ENCODE results near the gene FAM193A.
"Not testable (repeated sequence)": the region's sequence is repeated elsewhere in the genome, so short reads cannot be mapped to it uniquely, and the experiment has no call there.

FAM193A gene

DNA sequence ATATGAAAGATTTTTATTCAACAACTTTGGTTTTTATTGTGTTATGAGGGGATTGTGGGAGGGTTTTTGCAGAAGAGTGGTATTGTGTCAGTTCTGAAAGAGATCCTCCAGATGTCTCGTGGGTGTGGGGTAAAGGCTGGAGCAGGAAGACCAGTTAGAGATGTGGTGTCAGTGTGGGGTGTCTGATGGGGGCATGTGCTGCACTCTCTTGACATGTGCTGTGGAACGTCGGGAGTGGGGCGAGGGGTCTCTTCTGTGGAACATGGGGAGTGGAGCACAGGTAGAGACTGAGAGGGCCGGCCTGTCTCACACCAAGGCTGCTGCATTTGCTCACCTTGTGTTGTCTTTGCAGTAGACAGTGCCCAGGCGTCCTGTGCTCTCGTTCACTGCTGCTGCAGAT is 37.6 kb downstream of the FAM193A start:
- no peak for DNase-seq (ENCODE audit: low spot score)

DNA sequence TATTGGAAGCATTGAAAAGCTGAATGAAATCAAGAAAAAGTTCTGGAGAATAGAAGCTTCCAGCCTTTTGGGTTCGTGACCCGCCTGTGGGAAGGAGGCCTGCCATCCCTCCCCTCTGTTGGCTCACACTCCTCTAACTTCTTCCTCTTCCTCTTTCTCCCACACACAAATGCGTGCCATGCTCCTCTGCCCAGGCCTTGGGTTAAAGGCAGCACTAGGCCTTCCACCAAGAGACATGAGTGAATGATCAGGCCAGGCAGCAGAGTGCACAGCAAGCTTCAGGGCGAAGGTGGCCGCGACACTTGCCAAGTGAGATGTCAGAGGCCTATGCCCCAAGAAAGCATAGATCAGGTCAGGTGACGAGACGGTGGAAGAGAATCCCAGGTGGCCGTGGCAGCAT is 38.4 kb downstream of the FAM193A start:
- DNase-seq (ENCODE audit: low spot score) = no peak

DNA sequence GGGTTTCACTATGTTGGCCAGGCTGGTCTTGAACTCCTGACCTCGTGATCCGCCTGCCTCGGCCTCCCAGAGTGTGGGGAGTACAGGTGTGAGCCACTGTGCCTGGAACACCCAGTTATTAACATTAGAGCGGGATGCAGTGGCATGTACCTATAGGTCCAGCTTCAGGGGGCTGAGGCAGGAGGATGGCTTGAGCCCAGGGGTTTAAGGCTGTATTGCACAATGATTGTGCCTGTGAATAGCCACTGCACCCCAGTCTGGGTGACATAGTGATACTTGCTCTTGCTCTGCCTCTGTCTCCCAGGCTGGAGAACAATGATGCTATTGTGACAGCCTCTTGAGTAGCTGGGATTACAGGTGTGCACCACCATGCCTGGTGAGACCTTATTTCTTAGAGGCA is 39.8 kb downstream of the FAM193A start:
- no peak for DNase-seq (ENCODE audit: low spot score)

DNA sequence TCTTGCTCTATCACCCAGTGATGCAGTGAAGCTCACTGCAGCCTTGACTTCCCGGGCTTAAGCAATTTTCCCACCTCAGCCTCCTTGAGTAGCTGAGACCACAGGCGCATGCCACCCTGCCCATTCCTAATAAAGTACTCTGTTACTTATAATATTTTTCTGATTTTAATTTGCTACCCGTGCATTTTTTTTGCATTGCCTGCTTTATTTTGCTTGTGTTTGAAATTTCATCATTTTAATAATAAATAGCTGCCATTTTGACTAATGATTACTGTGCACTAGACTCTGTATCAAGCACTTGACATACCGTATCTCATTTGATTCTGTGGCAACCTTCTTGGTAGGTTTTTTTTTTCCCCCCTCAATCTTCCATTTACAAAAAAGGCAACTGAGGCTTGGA is 41.7 kb downstream of the FAM193A start:
- no peak for DNase-seq (ENCODE audit: low spot score)

DNA sequence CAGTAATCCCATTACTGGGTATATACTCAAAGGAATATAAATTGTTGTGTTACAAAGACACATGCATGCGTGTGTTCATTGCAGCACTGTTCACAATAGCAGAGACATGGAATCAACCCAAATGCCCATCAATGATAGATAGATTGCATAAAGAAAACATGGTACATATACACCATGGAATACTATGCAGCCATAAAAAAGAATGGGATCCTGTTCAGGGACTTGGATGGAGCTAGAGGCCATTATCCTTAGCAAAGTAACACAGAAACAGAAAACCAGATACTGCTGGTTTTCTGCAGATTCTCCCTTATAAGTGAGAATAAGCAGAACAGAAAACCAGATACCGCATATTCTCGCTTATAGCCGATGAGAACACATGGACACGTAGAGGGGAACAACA is 43.5 kb downstream of the FAM193A start:
- no peak for DNase-seq (ENCODE audit: low spot score)

DNA sequence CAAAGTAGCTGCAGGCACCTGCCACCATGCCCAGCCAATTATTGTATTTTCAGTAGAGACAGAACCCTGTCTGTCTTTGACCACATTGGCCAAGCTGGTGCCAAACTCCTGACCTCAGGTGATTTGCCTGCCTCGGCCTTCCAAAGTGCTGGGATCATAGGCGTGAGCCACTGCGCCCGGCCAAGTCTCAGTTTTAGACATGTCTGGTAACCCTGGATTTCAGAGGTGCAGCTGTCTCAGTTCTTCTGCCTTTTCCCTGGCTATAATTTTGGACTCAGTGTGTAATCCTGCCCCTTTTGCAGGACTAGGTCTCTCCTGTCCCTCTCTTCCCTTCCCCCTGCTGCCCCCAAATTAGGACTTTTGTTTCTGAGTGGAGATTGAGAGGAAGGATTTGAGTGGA is 46.6 kb downstream of the FAM193A start:
- no peak for DNase-seq (ENCODE audit: low spot score)

DNA sequence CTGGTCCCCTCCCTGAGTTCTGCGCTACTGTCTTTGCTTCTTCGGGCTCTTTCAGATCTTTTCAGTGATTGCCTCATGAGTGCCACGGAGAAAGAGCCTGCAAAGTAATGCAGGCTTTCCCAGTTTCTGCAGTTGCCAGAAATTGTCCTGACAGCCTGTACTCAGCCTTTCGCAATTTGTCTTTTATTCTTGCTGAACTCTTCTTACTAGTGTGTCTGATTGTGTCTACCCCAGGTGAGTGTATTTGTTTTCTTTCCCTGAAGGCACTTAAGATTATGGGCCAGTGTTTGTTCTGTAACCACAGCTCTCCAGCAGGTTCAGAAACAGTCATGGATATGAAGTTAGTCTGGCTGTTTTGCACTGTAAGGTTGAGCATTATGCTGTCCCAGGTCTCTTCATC is 47.1 kb downstream of the FAM193A start:
- DNase-seq (ENCODE audit: low spot score) = no peak

DNA sequence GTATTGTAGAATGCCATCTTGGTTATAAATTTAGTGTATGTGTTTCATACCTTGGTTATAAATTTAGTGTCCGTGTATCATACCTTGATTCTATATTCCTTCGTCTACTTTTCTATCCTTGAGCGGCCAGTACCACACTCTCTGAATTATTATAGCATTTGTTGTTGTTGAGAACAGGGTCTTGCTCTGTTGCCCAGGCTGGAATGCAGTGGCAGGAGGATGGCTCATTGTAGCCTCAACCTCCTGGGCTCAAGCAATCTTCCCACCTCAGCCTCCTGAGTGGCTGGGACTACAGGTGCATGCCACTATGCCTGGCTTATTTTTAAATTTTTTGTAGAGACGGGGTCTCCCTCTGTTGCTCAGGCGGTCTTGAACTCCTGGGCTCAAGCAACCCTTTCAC is 50.1 kb downstream of the FAM193A start:
- DNase-seq (ENCODE audit: low spot score) = no peak

DNA sequence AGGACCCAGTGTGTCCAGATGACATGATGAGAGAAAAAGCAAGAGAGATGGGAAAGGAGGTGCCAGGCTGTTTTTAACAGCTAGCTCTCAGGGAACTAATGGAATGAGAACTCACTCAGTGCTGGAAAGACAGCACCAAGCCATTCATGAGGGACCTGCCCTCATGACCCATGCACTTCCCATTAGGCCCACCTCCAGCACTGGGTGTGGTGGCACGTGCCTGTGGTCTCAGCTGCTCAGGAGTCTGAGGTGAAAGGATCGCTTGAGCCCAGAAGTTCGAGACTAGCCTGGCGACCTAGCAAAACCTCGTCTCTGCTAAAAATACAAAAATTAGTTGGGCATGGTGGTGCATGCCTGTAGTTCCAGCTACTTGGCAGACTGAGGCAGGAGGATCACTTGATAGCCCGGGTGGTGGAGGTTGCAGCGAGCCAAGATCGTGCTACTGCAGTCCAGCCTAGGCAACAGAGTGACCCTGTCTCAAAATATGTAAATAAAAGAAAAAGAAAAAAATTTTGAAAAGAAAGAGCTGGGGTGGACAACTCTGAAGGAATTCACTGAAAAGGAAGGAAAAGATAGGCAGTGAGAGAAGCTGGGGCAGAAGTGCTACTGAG is 50.9 kb downstream of the FAM193A start:
- DNase-seq (ENCODE audit: low spot score) = no peak

DNA sequence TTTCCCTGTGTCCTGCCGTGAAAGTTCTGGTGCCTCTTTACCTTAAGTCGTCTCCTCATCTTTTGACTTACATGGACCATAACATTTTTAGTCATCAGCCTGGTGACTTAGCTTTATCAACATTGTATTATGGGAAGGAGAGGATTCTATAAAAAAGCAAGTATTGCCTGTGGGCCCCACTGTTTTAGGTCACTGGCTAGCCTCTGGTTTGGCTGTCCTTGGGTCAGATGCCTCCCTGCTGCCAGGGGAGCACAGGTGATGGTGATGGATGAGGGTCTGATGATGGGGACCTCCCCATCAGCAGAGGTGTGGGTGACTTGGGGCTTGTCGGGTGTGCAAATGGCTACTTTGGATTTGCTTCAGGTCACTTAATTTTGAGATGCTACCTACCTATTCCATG is 51.8 kb downstream of the FAM193A start:
- no peak for DNase-seq (ENCODE audit: low spot score)

DNA sequence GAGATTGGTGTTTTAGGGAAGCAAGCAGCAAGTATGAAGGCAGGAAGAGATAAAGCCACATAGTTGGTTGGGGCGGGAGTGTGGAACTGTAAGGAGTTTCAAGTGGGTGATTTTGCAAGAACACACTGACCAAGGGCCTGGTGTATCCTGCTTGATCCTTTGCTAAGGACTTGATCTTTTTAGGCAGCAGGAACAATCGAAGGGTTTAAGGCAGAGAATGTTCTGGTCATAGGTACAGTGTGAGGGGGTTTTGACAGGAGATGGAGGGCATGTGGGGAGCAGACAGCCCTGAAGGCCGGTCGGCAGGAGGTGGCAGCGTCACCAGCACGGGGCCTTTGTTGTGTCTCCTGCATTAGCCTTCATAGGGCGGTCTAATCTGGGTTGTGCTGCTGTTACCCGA is 54.7 kb downstream of the FAM193A start:
- no peak for DNase-seq (ENCODE audit: low spot score)

DNA sequence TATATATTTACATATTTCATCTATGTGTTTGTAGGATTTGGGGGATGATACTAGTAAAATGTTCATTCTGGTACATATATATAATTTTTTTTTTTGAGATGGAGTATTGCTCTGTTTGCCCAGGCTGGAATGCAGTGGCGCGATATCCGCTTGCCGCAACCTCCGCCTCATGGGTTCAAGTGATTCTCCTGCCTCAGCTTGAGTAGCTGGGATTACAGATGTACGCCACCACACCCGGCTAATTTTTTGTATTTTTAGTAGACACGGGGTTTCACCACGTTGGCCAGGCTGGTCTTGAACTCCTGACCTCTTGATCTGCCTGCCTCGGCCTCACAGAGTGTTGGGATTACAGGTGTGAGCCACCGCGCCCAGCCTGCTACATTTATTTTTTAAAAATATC is 55.6 kb downstream of the FAM193A start:
- DNase-seq (ENCODE audit: low spot score) = not testable (repeated sequence)

DNA sequence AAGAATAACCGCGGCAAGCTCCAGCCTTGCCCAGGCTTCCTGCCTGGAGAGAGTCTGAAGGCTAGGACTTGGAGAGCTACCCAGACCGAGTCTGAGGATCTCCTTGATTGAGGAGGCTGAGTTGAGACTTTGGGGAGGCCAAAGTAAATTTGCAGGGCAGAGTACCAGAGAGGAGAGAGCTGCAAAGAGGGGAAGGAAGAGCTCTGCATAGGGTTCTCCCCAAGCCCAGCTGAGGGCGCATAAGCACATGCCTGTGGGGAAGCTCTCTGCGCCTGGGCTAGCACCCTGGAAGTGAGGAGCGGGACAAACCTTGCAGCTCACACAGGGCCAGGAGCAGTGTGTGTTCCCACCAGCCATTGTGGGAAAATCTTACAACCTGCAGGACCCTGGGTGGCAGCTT is 56.1 kb downstream of the FAM193A start:
- no peak for DNase-seq (ENCODE audit: low spot score)

DNA sequence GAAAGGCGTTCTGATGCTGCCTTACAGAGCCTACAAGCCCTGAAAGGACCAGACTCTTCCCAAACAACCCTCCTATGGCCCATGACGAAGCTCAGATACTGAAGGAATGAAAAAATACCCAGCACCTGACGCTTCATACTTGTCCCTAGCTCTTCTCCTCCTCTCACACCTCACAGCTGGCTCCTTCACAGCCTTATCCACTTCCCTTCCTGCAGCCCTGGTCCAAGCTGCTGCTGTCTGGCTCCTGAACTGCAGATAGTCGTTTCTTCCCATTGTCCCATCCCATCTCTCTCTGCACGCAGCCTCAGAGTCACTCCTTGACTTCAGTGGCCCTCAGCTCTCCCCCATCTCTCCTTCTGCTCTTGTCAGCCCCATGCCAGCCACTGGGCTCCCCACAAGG is 56.6 kb downstream of the FAM193A start:
- DNase-seq (ENCODE audit: low spot score) = no peak

DNA sequence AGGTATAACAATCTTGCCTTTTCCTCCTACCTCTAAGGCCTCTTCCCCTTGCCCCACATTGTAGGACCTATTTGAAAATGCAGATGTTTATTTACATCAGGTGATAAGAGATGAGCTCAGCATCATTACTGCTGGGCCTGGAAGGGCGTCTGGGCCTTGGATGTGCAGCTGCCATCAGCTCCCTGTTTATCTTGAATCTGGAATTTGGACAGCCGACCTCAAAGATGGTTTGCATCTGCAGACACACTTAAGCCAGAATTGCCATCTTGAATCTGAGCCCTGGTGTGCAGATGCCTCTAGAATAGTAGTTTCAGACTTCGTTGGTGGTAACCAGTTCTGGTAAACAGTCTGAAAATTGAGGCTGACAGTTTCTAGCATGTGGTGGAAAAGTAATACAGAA is 59.0 kb downstream of the FAM193A start:
- no peak for DNase-seq (ENCODE audit: low spot score)

DNA sequence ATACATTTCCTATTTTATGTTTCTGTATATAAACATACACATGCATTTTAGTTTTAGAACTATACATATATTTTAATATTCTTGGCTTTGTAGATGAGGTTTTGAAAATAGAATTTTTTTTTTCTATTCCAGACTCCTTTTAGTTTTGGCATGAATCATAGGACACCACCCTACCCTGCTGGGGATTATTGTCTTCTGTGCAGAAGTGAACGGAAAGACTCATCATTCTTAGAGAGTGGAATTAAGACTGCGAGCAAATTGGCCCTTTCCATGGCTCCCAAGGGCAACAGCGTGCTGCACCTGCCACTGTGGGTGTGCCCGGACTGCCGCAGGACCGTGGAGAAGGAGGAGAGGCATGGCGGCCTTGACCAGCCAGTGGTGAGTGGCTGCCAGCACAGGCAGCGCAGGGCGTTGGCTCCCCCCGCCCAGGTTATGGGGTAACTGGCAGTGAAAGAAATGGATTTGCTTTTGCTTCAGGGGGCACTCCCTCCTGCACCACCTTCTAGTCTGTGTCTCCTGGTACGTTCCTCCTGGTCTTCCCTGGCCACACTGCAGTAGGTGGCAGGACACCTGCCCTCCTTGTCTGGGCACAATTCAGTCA is 59.6 kb downstream of the FAM193A start:
- no peak for DNase-seq (ENCODE audit: low spot score)

DNA sequence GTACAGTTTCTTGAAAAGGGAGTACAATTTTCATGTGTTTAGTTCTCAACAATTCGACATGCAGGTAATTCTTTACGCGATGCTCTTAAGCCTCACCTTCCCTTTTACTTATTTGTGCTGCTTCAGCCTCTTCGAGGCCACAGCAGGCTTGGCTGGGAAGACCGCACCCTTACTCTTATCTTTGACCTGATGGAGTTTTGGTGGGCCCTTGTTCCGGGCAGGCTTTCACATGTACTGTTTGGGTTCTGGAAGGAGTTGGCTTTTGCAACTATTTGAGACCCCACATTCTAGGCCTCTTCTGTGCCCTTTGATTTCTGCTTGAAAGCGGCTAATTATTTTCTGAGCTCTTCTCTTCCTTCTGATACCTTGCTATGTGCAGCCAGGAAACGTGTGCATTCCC is 60.2 kb downstream of the FAM193A start:
- no peak for DNase-seq (ENCODE audit: low spot score)

DNA sequence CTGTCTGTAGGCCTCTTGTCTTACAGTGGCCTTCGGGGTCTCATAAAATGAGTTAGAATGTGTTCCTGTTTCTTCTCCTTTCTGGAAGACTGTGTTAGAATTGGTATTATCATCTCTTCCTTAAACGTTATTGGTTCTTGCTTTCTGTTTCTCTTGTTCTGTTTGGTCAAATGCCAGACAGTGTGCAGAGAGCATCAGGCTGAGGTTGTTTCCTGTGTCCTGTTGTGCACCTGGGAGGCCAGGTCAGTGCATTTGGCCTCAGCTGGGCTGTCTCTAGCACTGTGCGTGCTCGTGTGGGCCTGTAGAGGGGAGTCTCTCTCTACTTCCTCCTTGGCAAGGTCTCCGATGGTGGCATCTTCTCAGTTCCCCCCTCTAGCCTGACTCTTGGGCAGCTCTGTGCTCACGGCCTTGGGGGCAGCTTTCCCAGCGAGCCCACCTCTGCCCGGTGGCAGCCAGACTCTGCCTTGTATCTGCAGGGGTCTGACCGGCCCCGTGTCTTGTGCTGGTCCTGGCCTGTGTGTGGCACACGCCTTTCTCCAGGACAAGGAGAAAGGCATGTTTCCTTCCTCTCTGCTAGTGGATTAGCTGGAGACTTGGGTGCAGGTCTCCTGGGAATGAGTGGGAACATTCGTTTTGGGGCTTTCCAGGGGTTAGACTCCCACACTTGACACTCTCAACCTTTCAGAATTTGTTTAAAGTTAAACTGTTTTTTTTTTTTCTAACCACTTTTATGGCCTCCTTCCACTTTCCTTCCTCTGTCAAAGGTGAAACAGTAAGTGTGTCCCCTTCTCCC is 62.3 kb downstream of the FAM193A start:
- DNase-seq (ENCODE audit: low spot score) = no peak

DNA sequence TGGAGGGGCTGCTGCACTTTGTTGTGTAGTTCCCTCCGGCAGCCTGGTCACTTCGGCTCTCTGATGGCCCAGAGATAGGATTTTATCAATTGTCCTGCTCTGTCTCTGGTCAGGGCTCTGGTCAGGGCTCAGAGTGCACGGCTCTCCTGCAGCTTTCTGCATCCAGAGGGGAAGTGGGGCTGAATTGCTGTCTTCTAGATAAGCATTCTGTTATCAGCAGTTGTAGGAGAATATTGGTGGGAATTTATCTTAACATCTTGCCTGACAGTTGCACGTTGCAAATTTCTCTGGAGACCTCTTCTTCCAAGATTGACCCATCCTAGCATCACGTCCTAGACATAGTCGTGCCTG is 62.8 kb downstream of the FAM193A start:
- no peak for DNase-seq (ENCODE audit: low spot score)

DNA sequence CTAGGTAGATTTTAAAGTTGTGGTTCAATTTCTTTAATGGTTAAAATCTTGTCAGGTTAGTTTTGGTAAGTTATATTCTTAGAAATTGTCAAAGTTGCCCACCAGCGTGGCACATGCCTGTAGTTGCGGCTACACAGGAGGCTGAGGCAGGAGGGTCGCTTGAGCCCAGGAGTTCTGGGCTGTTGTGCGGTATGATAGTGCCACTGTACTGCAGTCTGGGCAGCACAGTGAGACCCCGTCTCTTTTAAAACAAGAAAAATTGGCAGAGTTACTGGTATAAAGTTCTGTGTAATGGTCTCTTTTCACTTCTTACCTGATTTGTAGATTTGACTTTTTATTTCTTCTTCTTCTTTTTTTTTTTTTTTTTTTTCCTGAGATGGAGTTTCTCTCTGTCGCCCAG is 64.4 kb downstream of the FAM193A start:
- no peak for DNase-seq (ENCODE audit: low spot score)

DNA sequence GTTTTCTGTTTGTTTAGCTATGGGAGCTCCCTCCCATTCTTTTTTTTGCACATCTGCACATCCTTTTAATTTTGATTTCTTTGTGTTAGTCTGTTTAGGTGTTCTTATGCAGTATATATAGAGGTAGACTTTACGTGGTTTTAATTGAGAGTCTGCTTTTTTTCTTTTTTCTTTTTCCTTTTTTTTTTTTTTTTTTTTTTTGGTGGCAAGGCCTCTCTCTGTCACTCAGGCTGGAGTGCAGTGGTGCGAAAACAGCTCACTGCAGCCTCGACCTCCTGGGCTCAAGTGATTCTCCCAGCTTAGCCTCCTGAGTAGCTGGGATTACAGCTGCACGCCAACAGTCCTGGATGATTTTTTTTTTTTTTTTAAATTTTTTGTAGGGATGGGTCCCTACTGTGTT is 68.2 kb downstream of the FAM193A start:
- DNase-seq (ENCODE audit: low spot score) = no peak

DNA sequence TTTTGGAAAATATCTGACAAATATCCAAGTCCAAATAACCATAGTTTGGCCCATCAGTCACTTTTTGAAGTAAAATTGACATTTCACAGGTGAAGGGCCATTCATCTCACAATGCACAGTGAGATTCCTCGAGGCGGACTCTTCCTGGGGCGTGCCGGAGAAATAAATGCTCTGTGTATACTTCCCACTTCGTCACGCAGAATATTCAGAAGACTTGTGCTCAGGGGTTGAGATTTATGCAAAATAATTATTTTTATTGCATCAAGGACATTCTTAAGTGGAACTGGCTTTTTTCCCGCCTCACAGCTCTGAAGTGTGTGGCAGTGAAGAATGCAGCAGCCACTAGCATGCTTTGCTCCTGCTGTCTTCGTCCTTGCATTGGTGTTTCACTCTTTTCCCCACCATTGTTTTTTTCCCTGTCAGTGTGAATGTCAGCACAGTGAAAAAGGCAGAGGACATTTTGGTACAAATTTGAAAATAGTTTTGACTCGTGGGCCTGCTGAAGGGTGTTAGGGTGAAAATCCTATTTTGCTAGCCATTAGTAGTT is 70.6 kb downstream of the FAM193A start:
- no peak for DNase-seq (ENCODE audit: low spot score)

DNA sequence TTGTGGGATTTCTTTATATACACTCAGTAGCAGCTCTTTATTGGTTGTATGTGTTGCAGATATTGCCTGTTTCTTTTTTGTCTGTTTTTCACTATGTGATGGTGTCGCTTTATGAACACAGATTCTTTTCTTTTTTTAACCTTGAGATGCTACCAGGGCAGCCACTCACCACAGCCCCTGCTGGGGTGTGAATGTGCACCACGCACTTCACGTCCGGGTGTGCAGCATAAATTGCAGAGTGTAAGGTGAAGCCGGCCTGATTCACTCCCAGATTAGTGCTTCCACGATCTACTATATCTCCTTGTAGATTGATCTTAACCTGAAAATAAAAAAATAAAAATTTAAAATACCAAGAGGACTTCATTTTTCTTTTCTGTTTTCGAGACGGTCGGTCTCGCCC is 71.4 kb downstream of the FAM193A start:
- no peak for DNase-seq (ENCODE audit: low spot score)

DNA sequence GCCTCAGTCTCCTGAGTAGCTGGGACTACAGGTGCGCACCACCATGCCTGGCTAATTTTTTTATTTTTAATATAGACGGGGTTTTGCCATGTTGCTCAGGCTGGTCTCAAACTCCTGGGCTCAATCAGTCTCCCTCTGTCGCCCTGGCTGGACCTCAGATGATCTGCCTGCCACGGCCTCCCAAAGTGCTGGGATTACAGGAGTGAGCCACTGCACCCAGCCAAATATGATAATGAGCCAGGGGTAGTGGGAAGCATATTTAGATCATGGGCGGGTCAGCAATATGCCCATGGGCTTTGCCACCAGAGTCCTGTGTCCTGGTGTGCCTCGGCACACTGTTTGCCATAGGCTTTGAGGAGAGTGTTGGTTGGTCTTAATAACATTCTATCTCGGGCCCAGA is 71.8 kb downstream of the FAM193A start:
- DNase-seq (ENCODE audit: low spot score) = no peak

Data from CD4-positive, alpha-beta T cell treated with Interleukin-2 at 100 ng/mL for 4 hours (primary cell).